ENCODE results near the gene SAMD9L.

Gene SAMD9L

DNA sequence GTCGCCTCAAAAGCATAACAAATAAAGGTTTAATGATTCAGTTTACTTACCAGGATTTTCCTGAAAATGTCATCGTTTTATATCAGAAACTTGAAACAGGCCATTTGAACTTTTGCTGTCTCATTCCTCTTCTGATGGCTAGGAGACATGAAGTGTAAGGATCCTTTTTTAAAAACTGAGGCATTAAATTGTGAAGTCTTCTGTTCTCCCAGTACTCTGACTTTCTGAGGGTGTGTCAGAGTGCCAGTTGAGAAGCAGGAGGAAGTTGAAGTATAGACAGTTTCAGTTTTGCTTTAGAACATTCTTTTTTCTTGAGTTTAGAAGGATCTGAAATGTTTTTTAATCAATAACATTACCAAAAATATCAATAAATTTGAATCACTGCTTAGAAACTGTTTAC, at the start of gene SAMD9L:
Gene SAMD9L (minus strand): TSS at position 242 of the 400 bp plus-strand sequence. CDS start 12,414 bp downstream, outside the sequence.
- no peak for DNase-seq

DNA sequence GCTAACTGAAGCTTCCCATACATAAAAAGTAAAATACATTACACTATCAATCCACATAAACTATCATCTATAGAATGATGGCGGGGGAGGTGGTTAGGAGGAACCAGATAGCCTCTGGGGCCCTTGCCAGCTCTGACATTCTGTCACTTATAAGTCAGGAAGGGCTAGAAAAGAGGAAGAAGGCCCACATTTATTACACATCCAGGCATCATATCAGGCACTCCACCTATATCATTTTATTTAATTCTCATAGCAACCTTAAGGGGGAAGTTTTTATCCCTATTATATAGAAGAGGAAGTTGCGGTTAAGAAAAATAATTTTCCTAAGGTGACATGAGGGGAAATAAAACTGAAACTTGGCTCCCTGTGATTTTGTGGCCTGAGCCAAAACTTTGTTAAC, 48.2 kb upstream of the SAMD9L start:
- DNase-seq, result no peak

DNA sequence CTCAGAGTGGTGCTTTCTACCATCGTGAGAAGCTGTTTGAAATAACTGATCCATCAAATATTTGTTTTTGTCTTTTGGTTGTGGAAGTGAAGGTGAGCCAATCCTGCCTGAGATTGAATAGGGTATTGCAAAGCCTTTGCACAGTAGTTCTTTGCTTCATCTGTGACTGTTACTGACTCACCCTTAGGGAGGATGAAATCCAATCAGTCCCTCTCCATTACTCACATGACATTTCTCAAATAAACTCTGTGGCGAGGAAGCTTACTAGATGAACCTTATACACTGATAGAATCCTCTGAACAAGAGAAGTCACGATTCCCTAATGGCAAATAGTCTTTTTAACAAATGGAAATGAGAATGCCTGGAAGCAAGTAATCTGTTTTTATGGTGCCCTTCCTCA, 46.2 kb upstream of the SAMD9L start:
- no peak for DNase-seq

DNA sequence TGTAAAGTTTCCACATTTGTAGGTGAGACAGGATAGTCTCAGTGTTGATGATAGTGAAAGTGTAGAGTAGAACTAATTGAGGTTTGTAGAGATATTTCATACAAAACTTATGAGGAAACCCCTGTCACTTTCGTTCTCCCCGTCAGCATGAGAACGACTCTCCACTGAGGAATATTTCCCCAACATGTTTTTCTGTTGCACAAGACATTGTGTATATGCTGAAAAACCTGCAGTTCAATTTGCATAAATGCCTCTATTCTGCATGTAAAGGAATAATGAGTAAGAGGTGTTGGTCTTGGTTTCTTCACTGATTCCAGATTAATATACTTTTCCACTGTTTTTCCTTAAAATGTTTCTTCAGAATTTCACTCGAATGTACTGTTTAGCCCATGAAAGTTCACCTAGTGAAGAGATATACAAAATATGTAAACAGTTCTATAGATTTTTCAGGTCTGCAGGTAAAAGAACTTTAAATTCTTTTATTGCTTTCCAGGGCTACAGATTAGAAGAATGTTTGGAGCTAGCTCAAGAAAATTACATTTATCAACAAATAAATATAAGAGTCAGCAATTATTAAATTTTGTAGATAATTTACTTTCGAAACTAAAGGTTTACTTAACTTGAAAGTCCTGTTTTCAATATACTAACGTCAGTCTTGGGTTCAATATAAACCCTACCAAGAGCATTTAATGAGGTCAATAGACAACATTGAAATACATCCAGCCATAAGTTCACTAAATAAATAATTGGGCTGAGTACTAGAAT, 40.9 kb upstream of the SAMD9L start:
- DNase-seq, result no peak

DNA sequence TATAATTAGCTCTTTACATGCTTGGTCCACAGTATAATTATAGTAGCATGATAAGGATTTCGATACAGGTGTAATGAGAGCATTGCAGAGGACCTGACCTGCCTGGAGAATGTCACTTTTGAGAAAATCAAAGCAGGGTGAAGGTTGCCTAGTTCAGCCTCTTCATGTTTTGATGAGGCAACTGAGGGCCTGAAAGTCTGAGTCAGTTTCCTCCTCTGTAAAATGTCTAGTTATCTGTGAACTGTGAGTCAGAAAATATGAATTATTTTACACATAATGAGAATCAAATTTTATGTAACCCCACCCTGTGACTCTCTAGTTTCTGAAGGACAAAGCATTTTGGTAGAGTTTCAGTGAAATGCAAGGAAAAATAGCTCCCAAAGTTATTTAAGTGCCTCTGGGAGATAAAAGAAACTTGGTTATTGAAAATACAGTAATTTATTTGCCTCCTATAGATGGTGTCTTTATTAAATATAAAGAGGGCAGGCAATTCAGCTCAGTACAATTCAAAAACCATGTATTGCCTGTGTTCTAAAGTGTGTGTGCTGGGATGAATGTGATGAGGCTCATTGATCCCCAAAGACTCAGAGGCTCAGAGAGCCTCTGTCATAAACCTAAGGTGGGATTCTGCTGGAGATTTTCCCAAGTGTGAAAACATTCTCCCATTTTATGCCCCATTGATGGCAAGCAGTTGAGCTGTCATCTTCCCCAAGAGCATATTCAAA, 37.3 kb upstream of the SAMD9L start:
- no peak for DNase-seq

DNA sequence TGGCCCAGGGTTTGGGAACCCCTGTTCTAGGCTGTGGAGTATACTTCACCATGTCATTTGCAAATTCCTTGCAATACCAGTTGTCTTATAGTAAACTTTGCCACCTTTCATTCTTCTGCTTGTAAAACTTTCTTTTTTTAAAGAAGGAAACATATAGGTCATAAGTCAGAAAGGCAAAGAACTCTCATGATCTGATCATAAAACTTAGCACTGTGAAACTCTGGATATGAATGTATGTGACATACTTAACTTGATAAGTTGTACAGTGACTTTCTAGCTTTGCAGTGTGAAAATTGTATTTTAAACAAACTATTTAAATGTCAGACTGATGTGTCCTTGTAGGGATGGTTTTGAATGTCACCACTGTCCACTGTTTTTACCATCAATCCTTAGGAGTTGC, 31.0 kb upstream of the SAMD9L start:
- no peak for DNase-seq

DNA sequence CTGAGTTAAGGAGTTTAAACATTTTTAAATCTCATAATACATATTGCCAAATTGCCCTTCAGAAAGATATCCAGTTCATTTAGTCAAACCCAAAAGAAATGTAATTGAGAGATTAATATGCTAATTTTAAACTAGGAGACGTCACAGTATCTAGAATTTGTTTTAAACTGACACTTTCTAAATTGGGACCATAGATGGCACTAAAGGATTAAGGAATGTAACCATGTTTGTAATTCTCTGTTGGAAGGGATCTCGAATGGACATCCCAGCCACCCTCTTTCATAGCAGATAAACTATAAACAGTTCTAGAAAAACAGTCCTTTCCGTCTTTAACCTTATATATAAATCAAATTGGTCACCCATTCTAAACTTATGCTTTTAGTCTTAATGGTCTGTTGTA, 30.0 kb upstream of the SAMD9L start:
- DNase-seq, result no peak

DNA sequence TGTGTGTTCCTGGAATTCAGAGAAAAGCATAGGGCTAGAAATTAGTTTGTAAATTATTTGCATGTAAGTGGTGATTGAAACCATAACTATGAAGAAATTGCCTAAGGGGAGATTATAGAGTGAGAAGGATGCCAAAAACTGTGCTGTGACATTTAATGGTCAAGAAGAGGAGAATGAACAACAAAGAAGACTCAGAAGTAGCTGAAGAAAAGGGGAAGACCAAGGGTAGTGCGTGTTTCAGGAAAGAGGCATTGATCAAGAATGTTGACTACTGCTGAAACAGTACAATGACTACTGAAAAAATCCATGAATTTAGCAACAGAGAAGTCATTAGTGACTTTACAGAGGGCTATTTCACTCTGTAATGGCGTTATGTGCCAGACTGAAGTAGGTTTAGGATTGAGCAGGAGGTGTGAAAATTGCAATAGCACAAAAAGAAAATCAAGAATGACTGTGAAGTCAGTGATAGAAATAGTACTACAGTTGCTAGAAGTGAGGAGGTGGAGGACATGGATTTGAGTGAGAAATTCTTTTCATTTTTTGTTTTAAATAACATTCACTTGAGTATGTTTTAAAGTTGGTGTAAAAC, 28.9 kb upstream of the SAMD9L start:
- no peak for DNase-seq

DNA sequence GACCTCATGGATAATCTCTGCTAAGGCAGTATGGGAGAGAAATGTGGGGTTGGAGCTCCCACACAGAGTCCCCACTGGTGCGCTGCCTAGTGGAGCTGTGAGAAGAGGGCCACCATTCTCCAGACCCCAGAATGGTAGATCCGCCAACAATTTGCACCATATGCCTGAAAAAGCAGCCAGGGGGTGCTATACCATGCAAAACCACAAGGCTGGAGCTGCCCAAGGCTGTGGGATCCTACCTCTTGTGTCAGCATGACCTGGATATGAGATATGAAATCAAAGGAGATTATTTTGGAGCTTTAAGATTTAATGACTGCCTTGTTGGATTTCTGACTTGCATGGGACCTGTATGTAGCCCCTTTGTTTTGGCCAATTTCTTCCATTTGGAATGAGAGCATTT, 27.0 kb upstream of the SAMD9L start:
- no peak for DNase-seq

DNA sequence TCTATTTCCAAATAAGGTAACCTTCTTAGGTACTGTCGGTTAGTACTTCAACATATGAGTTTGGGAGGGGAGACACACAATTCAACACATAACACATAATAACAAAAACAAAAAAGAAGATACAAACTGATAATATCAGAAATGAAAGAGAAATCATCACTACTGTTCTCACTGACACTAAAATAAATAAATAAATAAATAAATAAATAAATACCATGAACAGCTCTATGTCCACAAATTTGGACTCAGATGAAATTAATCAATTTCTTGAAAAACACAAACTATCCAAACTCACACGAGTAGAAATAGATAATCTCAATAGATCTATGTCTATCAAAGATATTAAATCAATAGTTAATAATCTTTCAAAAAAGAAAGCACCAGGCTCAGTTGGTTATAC, 24.5 kb upstream of the SAMD9L start:
- DNase-seq, result no peak

DNA sequence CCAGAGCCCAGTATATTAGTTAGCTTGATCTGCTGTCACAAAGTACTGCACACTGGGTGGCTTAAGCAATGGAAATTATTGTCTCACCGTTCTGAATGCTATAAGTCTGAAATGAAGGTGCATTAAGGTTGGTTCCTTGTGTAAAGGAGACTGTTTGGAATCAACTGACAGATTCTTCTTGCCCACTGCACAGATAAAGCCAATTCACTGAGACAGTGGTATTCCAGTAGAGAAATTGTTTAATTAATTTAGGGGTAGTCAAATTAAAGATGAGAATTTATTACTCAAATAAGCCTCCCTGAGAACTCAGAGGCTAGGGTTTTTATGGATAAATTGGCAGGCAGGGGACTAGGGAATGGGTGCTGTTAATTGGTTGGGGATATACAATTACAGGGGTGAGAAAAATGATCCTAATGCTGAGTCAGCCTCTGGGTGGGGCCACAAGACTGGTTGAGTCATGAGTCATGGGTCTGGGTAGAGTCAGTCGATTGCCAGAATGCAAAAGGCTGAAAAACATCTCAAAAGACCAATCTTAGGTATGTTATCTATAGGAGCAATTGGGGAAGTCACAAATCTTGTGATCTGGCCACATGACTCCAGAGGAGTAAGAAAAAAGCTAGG, 23.5 kb upstream of the SAMD9L start:
- DNase-seq, result no peak

DNA sequence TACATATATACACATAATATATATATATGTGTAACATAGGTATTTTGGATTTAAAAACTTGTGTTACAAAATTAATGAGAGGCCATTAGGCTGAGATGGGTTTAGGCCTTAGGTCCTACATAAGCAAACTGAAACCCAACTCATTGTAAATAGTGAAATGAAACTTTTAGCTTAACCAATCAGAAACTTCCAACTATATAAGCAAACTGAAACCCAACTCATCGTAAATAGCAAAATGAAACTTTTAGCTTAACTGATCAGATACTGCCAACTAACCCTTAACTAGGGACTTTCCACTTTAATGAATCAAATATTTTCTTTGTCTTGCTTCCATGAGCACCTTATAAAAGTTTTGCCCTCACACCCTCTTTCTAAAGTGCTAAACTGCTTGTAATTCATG, 17.3 kb upstream of the SAMD9L start:
- no peak for DNase-seq

DNA sequence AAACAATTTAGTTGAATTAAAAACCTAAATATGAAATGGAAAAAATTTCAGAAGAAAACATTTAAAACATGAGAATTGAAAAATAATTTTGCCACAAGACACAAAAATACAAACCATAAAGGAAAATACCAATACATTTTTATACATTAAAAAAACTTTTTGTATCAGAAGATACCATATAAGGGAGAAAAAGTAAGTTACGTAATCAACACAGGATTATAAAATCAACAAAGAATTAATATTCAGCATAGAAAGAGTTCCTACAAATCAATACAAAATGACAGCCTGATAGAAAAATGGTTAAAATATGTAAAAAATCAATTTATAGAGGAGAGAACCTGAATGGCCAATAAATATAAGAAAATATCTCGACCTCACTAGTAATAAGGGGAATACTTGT, 16.6 kb upstream of the SAMD9L start:
- DNase-seq, result no peak

DNA sequence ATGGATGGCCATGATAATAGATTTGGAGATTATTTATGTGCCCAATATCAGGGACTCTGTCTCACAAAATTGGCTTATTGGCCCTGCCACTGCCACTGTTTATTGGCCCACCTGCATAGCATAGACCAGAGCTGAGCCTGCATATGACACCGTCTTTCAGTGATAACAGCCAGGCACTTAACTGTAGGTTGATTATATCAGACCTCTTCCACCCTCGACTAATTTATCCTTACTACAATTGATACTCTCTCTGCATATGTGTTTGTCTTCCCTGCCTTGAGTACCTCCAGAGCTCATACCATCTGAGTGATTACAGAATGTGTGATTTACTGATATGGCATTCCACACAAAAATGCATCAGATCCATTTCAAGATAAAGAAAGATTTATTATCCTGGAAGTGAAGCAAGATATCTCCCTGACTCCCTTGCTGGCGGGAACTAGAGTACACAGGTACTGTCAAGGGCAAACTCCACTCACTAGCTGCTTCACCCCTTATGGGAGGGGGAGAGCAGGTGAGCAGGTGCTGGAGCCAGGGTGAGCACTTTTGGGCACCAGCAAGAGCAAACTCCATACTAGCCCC, 13.1 kb upstream of the SAMD9L start:
- no peak for DNase-seq

DNA sequence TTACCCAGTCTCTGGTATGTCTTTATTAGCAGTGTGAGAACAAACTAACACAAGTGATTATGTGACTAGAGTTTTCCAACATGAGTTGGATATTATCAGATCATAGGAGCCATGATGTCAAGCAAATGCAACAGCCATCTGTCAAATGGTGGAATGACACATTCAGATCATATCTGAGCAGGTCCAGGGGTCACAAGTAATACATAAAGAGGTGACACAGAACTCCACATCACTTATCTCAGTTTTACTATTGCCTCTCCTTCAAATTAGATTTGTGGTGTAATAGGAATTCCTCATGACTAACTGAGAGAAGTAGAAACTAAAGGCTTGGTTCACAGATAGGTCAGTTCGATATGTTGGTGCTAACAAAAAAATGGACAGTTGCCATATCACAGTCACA, 12.2 kb upstream of the SAMD9L start:
- no peak for DNase-seq

DNA sequence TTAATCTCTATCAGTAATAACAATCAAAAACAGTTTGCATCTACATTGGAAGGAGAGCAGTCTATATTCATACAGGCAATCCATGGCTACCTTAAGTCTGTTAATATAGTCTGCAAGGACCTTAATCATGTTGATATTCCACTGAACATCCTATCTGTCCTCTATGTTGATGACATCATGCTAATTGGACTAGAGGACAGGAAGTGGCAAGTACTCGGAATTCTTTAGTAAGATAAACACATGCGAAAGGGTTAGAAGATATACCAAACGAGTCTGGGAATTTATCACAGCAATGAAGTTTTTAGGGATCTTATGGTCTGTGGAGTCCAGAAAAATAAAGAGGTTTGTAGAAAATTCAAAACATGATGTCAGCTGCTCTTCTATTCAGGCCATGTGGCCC, 11.3 kb upstream of the SAMD9L start:
- no peak for DNase-seq

DNA sequence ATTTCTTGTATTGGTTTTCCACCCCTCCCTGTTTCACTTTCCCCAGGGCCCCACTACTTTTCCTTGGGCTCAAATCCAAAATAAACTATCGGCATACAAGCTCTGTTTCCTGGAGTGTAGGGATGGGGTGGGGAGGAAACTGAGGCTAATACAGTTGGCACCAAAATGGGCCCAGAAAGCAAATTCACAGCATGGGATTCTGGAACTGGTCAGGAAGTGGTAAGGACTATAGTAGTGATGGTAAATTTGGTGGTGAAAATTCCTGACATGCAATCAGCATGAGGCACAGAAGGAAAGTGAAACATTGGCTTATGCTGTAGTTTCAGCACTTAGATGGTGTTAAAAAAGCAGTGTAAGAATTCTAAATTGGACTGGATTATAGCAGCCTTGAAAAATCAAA, 8.7 kb upstream of the SAMD9L start:
- DNase-seq, result no peak

DNA sequence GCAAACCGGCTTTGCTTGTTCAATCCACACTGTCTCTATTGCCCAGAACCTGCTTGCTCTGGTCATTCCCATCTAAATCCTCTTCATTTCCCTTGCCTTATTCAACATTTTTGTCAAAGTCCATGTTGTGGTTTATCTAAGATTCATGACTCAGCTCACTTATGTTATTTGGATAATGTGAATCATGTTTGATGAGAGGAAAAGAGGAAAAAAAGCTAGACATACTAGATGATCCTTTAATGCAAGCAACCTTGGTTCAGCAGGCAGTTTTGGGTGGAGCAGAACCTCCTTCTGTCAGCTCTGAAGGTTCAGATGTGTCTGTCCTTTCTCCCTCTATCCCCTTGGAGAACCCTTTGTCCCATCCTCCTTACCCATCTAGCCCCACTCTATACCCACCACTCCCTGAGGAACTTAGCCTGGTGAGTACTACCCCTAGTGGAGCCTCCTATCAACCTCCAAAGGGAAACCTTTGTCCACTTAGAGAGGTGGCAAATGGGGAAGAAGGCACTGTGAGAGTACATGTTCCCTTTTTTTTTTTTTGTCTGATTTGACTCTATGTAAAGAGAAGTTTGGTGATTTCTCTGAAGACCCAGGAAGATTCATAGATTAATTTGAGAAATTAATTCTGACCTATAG, 2.1 kb upstream of the SAMD9L start:
- DNase-seq, result no peak

DNA sequence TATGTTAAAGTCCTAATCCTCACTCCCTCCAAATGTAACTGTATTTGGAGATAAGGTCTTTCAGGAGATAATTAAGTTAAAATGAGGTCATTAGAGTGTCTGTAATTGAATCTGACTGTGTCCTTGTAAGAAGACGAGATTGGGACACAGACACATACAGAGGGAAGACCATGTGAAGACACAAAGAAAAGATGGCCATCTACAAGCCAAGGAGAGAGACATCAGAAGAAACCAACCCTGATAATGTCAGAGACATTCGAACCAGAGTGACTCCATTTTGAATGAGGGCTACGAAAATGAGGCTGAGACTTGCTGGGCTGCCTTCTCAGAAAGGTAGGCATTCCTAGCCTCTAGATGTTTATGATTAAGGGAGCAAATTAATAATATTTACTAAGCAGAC, 542 bp upstream of the SAMD9L start:
- DNase-seq, result no peak

DNA sequence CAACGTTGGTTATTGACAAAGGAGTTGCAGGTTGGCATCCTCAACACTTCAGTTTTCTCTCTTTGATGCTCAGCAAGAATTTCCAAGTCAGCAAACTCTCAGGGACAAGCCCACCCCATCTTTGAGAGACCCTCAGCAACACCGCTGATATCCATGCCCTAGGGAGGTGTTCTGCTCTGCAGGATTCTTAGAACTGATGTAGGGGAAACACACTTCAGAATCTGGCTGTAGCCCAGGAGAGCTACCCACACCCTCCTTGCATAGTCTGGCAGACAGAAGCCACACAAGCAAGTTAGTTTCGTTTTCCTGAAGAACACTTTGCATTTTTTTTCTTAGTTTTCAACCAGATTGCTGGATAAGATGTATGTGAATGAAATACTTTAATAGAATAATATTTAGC, 822 bp downstream of the SAMD9L start:
- DNase-seq, result peak; percentile 13

DNA sequence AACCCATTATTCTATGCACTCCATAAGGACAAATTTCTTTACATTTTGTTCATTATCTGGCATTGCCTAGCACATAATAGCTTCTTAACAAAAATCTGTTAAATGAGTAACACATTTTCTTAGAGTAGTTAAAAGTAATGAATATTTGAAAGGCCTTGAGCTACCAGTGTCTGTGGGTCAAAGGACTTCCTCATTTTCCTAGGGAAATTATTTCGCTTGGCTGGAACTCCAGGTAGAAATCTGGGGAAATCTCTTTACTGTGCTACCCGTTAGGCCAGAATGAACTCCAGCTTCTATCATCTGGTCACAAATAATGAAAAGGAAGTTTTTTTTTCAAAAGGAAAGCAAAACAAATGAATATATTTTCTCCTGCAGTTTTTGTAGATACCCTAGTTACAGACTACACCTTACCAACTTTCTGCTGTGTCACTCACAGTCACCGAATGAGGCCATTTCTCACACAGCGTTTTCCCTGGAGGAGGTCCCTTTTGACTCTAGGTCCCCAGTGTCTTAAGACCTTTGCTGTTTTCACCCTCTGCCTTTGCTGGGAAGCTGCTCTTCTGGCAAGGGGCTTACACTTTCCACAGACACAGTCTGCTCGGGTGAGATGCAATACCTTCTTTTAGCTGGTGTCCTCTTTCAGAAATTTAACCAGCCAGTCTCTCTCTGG, 1.6 kb downstream of the SAMD9L start:
- no peak for DNase-seq

DNA sequence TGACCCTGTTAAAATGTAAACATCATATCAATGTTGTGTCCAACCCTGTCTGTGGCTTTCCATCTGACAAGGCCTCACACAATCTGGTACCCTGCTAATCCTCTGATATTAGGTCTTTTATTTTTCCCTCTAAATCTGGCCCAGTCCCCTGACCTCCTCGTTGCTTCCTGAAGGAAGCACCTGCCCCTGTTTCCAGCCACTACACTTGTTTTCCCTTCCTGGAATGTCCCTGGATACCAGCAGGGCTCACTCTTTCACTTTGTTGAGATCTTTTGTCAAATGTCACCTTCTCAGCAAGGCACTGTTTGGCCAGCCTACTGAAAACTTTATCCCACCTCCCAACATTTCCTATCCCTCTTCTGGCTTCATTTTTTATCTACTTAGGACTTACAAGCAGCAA, 2.1 kb downstream of the SAMD9L start:
- DNase-seq, result no peak
